CD4-positive, alpha-beta T cell treated with Interleukin-6 at 100 ng/mL for 8 hours (primary cell): Measurements from ENCODE around the gene TREML1.
"Not testable (repeated sequence)": the region's sequence is repeated elsewhere in the genome, so short reads cannot be mapped to it uniquely, and the experiment has no call there.

Experiments
- DNase-seq: peaks from one replicate; pipeline ENCODE4 v3.0.0-alpha.2; 2020; ENCODE audit warnings: mixed read lengths, low spot score

TREML1 gene, protein sequence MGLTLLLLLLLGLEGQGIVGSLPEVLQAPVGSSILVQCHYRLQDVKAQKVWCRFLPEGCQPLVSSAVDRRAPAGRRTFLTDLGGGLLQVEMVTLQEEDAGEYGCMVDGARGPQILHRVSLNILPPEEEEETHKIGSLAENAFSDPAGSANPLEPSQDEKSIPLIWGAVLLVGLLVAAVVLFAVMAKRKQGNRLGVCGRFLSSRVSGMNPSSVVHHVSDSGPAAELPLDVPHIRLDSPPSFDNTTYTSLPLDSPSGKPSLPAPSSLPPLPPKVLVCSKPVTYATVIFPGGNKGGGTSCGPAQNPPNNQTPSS

DNA sequence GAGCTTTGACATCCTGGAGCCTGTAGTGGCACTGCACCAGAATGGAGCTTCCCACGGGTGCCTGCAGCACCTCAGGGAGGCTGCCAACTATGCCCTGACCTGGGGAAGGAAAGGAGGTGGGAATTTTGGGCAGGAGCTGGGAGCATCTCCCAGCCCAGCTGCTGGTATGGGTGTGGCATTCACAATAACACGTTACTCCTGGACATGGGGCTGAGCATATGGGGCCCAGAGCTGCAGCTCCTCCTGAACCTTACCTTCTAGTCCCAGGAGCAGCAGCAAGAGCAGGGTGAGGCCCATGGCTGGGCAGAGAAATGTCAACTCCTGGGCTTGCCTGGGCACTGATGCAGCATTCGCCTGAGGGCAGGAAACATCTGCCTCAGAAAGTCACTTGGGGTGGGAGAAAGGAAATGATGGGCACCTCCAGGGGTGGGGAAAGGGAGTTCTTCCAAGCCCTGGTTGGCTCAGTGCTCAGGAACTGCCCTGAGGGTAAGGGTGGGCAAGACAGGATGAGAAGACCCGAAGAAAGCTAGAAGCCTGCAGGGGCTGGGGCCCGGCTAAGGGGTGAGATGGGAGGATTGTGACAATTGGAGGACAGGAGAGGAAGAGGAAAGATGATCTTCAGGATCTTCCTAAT lies at the start of gene TREML1:
Gene TREML1 (minus strand): TSS at position 356 of the 634 bp plus-strand sequence. CDS start 59 bp downstream, at position 297.
- no peak for DNase-seq

DNA sequence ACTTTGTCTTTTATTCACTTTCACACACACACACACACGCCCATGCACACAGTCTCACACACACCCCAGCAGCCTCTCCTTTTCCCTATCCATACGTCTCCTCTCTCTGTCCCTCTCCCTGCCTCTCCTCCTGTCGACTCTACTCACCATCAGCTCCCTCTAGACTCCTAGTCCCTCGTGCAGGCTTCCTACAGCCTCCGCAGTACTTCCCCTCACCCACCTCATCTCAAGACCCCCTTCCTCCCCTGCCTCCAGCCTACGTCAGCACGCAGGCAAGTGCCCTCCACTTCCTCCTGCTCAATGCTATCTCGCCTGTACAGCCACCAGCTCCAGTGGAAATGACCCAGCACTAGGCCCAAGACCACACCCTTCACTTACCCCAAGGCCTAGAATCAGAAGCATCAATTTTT lies 47.6 kb upstream of the TREML1 start:
- no peak for DNase-seq

DNA sequence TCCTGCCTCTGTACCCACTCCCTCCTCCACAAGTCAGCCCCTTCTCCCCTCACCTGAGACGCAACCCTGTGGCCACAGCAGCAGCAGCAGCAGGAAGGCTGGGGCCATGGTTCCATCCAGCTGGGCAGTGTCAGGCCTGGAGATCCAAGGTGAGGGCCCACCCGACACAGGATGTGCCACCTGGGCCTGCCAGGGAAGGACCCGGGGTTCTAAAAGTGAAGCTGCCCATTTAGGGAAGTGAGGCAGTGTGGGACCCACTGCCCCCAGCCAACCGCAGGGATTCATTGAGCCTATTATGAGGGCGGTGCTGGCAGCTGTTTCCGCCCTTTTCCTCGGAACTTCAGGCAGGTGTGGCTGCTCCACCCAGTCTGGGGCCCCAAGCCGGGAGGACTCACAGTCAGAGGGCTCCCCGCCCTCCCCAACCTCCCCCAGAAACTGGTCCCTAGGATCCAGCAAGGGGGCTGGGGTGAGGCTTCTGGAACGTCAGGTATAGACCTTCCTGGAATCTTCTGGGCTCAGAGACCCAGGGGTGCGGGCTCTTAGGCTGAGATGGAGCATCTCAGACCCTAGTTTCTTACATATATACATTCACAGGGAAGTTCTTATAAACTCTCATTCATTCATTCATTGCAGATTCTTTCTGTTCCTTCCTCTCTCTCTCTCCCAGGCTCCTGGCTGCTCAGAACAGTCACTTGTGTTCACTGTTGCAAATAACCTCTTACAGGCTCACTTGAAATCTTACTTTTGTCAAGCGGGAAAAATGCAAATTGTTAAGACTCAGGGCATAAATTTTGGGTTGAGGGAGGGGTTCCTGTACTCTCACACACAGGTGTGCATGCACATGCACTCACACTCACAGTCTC lies 47.0 kb upstream of the TREML1 start, which contains the start of gene TREML2:
Gene TREML2 (minus strand): TSS at position 249 of the 863 bp plus-strand sequence. CDS start 141 bp downstream, at position 108.
- DNase-seq = peak; percentile 22

DNA sequence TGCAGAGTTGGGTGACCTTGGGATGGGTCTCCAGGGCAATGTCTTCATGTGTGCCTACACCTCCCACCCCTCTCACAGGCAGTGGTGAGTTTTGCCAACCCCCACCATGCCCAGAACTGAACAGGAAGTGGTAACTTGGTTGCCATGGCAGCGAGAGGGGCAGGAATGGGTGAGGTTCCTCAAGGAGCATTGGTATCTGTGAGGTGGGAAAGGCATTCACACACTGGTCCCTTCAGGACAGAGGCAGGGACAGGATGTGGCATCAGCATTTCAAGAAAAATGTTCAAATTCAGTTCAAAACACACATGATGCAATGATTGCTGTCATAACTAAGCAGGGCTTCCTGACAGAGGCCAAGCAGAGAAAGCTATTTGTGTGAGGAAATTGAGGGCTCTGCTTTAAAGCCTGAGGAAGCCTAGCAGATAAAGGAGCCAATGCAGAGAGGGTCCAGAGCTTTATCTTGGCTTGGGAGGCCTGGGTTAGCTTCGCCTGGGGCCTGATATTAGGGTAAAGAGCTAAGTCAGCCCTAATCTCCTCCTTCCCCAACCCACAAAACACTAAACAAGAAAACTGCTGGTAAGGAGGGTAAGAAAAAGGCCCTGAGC lies 46.3 kb upstream of the TREML1 start:
- DNase-seq = peak; percentile 81

DNA sequence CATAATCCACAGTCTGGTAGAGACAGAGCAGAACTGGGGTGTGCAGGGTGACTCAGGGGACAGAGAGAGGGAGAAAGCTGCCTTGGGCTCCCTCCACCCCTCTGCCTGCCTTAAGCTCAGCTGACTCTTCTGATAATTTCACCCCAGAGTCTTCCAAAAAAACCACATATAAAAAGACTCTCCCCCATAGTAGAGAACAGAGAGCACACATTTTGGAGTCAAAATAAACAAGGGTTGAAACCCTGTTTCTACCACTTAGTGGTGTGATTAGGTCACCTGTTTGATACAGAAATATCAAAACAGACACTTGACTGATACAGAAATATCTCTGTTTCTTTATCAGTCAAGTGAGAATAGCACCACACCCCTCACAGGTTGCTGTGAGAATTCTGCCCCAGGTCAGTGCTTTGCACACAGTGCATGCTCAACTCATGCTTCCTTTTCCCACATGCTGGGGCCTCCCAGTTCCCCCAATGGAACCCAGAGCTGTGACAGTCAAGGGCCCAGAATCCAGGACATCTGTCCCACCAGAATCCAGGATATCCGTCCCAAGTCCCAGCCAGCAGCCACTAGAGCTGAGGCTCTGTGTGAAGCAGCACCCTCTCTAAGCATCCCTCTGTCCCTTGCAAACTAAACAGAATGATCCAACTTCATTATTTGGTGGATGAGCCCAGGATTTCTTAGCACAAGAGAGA lies 45.6 kb upstream of the TREML1 start:
- DNase-seq = peak; percentile 30

DNA sequence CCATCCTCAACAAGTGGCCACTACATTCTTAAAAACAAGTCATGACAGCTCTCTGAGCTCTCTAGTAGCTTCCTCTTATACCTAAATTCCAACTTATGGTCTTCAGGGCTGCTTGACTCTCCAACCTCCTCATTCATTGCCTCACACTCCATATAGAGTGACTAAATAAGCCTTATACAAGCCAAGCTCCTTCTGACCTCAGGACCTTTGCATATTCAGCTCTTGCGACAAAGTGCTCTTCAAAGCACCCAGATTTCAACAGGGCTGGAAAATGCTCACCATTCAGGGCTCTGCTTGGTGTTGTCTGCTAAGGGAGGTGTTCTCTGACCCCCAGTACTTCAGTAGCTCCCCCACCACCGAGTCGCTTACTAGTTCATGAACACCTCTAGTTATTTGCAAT lies 43.1 kb upstream of the TREML1 start:
- no peak for DNase-seq

DNA sequence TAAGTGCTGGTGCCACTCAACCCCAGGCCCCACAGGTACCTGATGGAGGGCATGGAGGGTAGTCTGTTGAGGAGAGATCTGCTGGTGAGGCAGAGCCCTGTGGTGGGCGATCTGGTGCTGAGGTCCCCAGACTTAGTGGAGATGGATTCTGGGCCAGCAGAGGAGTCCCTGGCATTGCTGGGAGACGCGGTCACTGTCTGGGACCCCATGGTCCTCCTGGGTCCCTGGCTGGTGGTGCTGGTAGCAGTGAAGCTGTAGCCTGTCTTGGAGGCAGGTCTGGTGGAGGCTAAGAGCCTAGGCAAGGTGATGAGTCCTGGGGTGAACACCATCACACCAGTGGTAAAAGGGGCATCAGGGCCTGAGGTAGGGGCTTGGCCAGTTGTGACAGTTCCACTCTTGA lies 40.2 kb upstream of the TREML1 start:
- DNase-seq = no peak

DNA sequence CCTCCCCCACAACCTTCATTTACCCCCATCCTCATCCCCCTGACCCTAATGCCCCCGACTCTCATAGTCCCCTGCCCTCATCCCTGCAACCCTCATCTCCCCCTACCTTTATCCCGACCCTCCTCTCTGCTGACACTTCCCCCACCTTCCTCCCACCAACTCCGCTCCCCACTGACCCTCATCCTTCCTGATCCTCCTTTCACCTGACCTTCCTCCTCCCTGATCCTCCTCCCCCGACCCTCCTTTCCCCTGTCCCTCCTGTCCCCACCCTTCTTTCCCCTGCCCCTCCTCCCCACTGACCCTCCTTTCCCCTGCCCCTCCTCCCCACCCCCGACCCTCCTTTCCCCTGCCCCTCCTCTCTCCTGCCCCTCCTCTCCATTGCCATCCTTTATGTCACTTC lies 39.7 kb upstream of the TREML1 start:
- no peak for DNase-seq

DNA sequence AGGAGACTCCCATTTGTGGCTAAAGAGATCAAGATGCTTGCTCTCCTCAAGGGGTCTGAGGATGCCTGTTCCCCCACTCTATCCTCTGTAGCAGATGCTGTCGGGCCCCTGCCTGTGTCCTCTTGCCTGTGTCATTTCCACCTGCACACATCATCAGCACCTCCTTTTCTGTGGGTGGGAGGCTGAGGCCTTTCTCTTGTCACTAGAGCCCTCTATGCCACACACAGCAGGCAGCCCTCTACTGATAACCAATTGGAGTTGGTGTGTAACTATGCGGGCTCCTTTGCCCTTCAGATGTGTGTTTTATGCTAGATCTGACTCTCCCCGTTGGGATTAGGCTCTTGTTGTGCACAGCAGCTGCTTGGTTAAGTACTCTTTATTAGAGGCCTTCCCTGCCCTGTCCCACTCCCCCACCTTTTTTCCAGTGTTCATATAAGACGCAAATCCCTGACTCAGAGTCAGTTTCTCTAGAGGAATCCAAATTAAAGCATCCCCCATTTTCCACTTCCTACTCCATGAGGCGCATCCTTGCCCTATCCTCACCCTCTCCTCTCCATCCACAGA lies 39.1 kb upstream of the TREML1 start:
- no peak for DNase-seq

DNA sequence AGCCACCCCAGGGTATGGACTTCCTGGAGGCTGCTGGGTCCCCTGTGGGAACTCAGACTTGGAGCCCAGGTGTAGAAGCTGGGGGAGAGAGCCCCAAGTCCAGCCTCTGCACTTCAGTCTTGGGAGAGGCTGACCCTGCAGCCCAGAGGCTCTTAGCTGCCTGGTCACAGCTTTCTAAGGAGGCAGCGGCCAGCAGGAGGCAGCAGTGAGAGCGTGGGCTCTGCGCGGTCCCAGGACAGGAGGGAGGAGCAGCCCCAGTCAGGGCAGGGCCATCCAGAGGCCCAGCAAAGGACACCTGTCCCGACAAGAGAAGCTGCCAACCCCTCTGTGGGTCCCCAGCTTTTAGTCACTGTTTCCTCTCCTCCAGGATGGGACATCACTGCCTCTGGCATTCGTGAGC lies 37.4 kb upstream of the TREML1 start:
- DNase-seq = peak; percentile 13

DNA sequence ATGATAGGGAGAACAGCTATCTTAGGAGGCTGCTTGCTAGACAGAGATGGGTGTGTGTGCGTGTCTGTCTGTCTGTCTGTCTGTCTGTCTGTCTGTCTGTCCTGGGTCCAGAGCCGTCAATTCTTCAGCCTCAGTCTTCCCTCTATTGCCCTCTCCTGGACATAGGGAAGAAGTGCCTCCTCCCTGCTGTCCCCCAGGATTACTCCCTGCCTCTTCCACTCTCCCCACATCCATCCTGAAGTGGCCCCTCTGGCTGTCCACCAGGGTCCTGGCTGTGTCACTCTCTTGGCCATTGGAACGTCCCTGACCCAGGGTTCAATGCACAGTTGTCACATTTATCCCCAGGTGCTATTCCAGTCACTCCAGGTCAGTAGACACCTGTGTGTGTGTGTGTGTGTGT lies 36.6 kb upstream of the TREML1 start:
- no peak for DNase-seq

DNA sequence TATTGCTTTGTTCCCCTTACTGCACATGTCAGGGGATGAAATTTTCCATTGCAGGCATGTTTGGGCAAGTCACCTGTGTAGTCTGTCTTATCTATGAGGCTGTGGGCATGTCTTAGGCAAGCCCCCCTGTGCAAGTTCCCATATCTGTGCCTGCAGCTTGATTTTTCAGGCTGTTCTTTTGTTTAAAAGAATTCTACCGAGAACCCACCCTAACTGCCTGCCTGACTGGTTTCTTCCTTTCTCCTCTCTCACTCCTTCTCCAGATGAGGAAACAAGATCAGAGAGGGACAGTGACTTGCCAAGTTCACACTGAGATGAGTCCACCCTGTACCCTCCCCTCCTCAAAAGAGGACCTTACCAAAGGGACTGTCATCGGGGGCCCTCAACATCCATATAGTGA lies 35.8 kb upstream of the TREML1 start:
- DNase-seq = no peak

DNA sequence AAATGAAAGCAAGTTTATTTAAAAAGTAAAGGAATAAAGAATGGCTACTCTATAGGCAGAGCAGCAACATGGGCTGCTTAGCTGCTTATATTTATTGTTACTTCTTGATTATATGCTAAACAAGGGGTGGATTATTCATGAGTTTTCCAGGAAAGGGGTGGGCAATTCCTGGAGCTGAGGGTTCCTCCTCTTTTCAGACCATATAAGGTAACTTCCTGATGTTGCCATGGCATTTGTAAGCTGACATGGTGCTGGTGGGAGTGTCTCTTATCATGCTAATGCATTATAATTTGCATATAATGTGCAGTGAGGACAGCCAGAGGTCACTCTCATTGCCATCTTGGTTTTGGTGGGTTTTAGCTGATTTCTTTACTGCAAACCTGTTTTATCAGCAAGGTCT lies 34.9 kb upstream of the TREML1 start:
- DNase-seq = not testable (repeated sequence)

DNA sequence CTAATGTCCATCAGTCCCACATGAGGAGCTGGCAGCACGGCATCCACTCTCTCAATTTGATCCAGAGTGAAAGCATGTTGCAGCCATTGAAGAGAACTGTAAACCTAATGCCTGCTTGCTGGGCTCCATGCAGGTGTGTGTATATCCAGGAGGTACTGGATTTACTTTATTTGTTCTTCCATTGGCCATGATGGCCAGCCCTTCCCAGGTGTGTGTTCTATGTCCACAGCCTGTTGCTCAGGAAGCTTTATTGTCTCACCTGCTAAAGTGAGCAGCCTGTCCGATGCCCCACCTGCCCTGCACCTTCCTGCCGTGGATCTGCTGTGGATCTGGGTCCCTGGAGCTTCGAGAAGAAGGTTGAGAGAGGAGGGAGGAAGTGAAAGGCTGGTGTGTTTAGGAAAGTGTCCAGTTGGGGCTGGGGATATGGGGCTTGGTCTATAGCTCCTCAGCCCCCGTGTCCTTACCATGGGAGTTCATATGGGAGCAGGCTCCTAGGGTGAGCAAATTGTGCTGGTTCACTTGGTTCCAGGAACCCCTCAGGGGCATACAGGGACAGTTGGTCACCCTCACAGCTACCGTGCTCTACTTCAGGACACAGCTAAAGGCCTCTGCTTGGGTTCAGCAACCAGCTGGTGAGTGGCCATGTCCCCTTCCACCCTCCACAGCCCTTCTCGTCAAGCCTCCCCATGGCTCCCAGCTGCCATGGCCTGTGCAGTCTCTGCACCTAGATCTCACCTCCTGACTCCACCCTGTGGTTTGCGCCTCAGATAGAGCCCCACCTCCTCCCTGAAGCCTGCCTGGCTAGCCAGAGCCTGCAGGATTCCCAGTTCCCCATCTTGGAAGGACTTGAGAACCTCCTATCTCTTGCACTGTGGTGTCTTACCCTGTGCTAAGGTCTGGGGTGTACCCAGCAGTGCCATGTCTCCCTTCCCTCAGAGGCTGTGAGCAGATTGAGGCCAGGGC lies 34.1 kb upstream of the TREML1 start:
- DNase-seq = no peak

DNA sequence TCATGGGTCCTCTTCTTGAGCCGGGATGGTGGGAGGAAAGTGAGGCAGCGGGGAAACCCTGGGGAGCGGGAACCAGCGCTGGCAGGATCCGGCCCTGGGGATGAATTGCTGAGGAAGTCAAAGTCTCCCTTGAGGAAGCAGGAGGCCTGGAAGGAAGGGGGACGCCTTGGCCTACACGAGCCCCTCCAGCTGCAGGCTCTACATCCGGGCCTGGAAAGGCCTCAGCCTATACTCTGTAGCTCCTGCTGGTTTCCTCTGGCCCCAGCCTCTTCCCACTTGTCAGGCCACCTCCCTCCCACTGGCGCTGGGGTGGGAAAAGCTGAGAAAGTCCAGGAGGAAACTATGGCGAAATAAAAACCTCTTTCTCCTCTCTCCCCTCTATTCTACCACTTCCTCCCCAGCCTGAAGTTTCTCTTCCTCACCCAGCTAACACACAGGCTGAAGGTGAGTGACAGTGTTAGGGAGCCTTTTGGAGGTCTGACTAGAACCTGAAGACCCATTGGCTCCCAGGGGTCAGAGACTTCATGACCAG lies 31.9 kb upstream of the TREML1 start:
- DNase-seq = no peak

DNA sequence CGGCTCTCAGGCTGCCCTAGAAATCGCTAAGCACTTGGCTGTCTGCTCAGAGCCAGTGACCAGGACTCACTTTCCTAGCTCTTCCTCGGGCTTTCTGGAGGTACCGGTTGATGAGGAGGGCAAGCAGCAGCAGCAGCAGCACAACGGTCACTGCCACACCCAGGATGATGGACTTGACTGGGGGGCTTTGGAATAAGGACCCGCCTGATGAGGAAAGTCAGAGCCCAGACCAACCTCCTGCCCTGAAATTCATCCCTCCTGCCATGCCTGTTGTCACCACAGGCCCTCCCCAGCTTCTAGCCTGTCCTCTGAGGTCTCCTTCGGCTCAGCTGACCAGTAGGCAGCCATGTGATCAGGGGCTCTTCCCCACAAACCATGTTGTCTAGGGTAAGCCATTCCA lies 30.6 kb upstream of the TREML1 start:
- DNase-seq = no peak

DNA sequence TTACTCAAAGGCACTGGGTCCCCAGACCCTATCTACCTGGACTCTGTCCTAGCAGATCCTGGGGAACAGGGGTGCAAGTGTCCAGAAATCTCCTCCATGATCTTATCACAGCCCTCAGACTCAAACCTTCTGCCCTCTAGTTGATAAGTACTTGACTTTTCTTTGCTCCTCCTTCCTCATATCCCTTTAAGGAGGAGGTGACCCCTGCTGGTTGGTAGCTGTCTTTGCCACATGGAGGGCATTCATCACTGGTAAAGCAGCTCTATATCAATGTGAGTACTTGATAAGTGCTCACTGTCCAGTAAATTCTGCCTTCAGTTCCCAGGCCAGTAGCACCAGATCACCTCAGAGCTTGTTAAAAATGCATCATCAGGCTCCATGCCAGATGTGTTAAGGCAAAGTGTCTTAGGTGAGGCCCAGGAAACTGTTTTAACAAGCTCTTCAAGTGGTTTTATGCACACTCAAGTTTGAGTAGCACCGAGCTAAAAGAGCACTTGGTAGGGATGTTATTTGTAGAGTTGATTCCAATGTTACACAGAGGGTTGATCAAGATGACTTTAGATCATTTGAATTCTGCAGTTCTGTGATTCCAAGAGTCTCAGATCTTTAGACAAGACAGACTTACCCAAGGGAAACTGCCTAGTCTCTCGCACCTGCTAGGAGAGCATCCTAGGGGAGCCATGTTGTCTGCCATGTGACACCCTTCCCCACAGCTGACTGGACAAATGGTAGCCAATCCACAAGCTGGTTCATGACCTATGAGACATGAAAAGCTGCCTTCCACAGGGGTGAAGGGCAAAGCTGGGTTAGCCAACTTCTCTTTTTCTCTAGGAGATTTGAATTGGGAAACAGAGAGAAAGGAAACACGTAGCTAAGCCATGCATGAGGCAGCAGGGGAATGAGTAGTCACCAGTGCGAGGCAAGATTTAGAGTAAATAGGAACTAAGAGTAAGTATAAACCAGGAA lies 28.2 kb upstream of the TREML1 start:
- DNase-seq = peak; percentile 58

DNA sequence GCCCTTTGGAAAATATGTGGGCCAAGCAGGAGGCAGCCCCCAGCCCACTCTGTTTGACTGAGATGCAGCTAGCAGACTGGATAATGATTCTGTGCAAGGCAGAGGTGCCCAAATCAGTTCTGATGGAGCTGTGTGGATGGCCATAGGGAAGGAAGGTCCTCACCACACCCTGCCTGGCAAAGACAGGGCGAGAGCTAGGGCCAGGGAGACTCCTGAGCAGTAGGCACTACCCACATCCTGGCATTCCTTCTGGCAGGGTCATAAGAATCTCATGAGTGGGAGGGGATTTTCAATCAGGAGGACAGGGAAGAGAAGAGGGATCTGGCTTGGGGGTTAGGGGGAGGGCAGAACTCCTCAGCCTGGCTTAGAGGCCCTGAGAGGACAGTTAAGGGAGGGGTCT lies 27.4 kb upstream of the TREML1 start:
- DNase-seq = no peak

DNA sequence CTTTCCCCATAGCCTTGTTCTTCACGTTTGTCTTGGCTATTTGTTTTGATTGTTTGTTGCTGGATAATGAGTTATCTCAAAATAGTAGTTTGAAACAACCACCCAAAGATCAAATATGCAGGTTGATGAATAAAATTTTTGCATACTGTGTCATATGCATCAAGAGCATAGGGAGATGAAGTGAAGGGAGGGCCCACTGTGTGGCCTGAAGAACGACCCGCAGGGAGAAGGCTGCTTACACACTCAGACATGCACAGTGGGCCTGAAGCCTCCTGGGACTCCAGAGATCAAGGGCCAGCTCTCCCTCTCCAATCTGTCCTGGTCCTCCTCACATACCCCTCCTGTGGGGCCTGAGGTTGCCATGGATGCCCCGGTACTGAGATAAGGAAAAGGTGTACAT lies 25.0 kb upstream of the TREML1 start:
- DNase-seq = no peak
